NOMO-1 treated with DMSO at 0.1 percent for 48 hours (cell line): ENCODE measurements around the gene DAZAP2.
A peak's percentile ranks its signal among the peaks of the same experiment; 100 is the strongest.
"Not testable (repeated sequence)": the region's sequence is repeated elsewhere in the genome, so short reads cannot be mapped to it uniquely, and the experiment has no call there.

Experiments
- DNase-seq: peaks from one replicate; lab custom pipeline; 2025; ENCODE audit not compliant: unreplicated experiment; lab: John Stamatoyannopoulos, UW

DAZAP2 gene

GRCh38 chr12:51246254-51246853, 7.7 kb downstream of the DAZAP2 start:
- DNase-seq: peak; percentile 90

- DNase-seq: no peak
Observed at GRCh38 chr12:51247523-51248206, 9.0 kb downstream of the DAZAP2 start.

DNA sequence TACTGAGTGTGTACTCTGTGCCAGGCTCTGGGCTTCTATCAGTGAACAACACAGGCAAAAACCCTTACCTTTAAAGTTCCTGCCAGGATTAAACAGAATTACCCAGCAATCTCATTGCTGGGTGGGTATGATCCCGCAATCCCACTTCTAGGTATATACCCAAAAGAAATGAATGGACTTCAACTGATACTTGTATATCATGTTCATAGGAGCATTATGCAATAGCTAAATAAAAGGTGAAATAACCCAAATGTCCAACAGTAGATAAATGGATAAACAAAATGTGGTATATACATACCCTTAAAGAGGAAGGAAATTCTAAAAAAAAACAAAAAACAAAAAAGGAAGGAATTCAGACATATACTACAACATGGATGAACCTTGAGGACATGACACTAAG, 14.7 kb downstream of the DAZAP2 start:
- no peak for DNase-seq

GRCh38 chr12:51254536-51254935, 15.9 kb downstream of the DAZAP2 start:
- DNase-seq: no peak

GRCh38 chr12:51259600-51259999, 21.0 kb downstream of the DAZAP2 start:
- not testable (repeated sequence) for DNase-seq

GRCh38 chr12:51262758-51263177, 24.1 kb downstream of the DAZAP2 start:
- peak; percentile 10 for DNase-seq

GRCh38 chr12:51263341-51263740, 24.7 kb downstream of the DAZAP2 start:
- DNase-seq: no peak

DNA sequence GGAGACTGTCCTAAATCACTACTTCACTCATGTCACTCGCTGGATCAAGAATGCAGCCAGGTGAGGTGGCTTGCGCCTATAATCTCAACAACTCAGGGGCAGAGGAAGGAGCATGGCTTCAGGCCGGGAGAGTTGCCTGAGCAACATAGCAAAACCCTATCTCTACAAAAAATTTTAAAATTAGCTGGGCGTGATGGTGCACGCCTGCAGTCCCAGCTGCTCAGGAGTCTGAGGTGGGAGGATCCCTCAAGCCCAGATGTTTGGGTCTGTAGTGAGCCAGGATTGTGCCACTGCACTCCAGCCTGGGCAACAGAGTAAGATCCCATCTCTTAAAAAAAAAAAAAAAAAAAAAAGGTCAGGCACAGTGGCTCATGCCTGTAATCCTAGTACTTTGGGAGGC, 25.7 kb downstream of the DAZAP2 start:
- no peak for DNase-seq

- no peak for DNase-seq
Observed at GRCh38 chr12:51265024-51265423, 26.4 kb downstream of the DAZAP2 start.

GRCh38 chr12:51269174-51270066, 30.8 kb downstream of the DAZAP2 start:
- no peak for DNase-seq

DNA sequence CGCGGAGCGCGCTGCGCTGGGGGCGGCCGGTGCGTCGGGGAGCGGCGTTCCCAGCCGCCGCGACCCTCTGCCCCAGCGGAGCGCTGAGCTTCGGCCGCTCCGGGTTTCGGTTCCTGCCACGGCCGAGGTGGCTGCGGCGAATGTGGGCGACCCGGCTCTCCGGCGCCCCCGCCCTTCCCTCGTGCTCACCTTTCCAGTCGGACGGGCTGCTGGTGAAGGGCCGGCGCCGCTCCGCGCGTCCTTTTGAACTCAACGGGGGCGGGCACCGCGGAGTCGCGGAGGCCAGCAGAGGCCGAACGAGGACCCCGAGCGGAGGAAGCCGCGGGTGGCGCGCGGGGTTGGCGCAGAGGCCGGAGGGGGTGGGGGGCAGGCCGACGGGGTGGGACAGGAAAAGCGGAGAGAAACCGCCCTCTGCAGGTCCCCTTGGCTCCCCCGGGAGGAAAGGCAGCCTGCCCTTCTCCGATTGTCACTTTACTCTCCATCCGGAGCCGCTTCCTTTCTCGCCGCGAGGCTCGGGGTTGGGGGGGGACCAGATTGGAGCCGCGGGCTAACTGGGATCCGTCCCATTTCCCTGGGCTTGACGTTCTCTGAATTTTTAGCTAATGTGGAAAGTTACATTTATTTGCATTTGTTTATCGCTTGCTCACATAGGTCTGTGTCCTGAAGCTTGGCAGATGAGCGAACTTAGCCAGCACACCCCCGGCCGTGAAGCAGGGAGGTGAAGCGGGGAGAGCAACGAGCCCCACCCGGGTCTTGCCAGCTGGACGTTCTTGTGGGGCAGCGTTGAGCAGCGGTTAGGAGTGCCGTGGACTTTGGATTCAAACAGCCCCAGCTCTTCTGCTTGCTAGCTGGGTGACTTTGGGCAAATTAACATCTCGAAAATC, 31.7 kb downstream of the DAZAP2 start, which contains the start of gene SMAGP:
SMAGP (minus strand) TSS at position 349 of the 884 bp plus-strand sequence. CDS start 1,137 bp downstream, outside the sequence.
- DNase-seq: peak; percentile 56

GRCh38 chr12:51270951-51271518, 32.4 kb downstream of the DAZAP2 start:
- no peak for DNase-seq

GRCh38 chr12:51272810-51273209, 34.2 kb downstream of the DAZAP2 start:
- not testable (repeated sequence) for DNase-seq

DNA sequence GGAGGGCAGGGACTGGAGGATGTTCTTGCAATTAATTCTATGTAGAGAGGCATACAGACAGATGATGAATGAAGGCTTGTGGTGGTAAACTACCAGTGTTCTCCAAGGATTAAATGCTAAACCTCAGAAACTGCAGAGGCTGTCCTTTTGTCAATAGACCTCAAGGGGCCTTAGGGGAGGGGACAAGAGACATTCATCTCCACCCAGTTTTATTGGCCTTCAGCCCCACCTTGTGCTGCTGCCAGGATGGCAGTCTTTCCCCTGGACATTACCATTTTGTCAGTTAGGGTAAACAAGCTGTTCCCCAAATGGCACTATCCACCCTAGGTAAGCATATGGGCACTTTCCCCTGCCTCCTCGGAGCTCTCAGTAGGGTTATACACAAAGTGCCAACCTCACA, 36.5 kb downstream of the DAZAP2 start:
- DNase-seq: no peak

DNA sequence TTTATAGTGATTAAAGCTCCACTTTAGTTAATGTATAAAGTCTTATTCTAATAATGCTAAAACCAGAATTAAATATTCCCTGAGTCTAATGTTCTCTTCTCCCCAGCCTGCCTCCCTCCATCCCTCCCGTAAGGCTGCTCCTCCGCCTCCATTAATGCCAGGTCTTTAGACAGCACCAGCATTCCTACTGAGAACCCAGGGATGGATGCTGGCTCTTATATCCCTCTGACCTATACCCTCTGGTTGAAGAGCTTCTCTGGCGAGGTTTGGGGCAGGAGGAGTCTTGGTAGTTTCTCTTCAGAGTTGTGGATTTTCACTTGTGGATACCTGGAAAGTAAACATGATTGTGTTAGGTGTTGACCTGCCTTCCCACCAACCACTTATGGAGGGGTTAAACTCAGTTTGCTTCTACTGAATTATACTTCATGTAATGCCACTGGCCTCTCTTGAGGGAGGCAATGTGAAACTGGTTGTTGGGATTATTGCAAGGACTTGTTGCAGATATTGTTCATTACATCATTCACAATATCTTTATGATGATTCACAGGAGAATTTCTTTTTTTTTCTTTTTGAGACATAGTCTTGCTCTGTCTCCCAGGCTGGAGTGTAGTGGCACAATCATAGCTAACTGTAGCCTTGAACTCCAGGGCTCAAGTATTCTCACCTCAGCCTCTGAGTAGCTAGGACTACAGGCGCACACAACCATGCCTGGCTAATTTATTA, 42.7 kb downstream of the DAZAP2 start:
- DNase-seq: no peak

DNA sequence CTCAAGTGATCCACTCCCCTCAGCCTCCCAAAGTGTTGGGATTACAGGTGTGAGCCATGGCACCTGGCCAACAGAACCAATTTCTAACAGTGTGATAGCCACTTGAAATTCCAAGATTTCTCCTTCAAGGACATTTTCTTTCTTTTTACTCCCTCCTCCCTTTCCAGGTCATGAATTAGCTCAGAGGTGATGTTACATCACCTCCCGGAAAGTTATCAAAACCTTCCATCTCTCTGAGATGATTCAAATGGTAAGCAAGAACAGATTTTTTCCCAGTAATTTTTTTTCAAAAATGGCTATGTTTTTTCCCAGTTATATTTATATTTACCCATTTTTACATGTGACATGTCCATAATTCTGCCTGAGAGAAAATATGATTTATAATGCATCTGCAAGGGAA, 47.2 kb downstream of the DAZAP2 start:
- DNase-seq: no peak

DNA sequence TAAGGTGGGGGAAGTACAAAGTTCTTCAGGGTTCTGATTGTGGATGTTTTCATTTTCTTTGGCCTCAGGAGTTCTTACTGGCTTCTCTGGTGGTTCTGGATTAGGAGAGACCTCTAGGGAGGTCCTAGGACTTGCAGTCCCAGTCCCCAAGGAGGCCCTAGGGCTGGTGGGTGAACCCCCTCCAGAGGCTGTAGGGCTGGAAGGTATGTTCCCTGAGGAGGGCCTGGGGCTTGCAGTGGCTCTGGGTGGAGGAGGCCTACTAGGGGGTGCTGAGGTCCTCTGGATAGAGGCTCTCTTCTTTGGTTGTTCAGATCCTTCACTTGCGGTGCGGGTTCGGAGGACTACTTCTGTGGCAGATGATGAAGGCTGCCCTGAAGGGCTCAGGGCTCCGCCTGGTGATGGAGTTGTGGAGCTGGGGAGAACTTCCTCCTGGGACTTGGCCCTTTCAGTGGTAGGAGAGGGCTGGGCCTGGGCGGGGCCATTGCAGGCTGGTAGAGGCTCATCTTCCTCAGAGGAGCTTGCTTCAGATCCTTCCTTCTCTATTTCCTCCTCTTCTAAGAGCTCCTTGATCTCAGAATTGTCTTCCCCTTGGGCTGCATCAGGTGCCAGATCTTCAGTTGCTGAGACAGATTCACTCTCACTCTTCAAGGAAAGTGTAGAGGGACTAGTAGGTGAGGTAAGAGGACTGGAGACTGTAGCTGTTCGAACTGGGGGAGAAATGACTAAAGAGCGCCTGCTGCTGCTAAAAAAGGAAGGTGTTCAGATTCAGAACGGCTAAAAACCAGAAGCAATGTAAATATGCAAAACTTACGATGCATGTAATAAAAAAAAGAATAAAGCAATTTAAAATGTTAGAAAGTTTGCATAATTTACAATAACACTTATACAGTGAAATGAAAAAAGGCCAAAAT, 53.2 kb downstream of the DAZAP2 start:
- peak; percentile 78 for DNase-seq
